ENCODE measurements around the gene S100P. TPM values are rescaled to one million over a fixed set of nuclear protein-coding genes. Genes with fewer than 3 reads are reported as not detected.

The S100P gene
- total and polyA plus RNA-seq, 2 of the 4 experiments (the other 2 are of a cell fraction), result not detected

- no peak overlapping the region for H2BK5ac ChIP-seq (ENCODE audit: low read depth, low read length, poor library complexity, severe bottlenecking)
- H2AFZ ChIP-seq (replicated peaks; ENCODE audit: low read length, poor library complexity), result no peak overlapping the region
- peaks cover 2% of the 10 kb centered on the region; the same call in 1 of the 2 replicates for H3K27me3 ChIP-seq (ENCODE audit: control insufficient read depth, insufficient read depth, low read length)
- intact Hi-C loops (cut with micrococcal nuclease) (no loop called here), dilution Hi-C loops (cut with HindIII; ENCODE audit: low sequenced_read_pairs, unreplicated experiment) (no loop called here), in situ Hi-C loops (cut with MboI; ENCODE audit: low sequenced_read_pairs) (no loop called here)
- WGBS, 2 experiments (ENCODE audit: extremely low coverage in 2 of 2, insufficient read length in 1 of 2), result no CpG with 5 or more reads among the region's 5 CpGs
- peaks cover 13% of the 10 kb centered on the region for H3K9me1 ChIP-seq (ENCODE audit: insufficient read depth, low read length)
- H4K20me1 ChIP-seq (ENCODE audit: insufficient read depth, low read length), result peaks cover 35% of the 10 kb centered on the region
- peaks cover 10% of the 10 kb centered on the region for H3K4me1 ChIP-seq (ENCODE audit: control insufficient read depth, insufficient read depth, low read length)
- H3K18ac ChIP-seq (ENCODE audit: low read depth, low read length), result no peak overlapping the region
- no peak overlapping the region for H2AK5ac ChIP-seq (ENCODE audit: low read depth, low read length)
- H3K36me3 ChIP-seq (ENCODE audit: control insufficient read depth, insufficient read depth, low read length), result peaks cover 13% of the 10 kb centered on the region
- BruUV-seq (replicated peaks), result no TSS peak
- no peak overlapping the region for H3K23ac ChIP-seq (ENCODE audit: low read depth, low read length)
- no peak overlapping the region for H2AK9ac ChIP-seq (replicated peaks; ENCODE audit: low read depth, low read length, poor library complexity)
- H4K8ac ChIP-seq (ENCODE audit: low read depth in 2 of 2, low read length in 2 of 2), result no peak overlapping the region
- H3K79me1 ChIP-seq (ENCODE audit: low read depth in 1 of 2, low read length in 2 of 2), result peaks cover 12 to 40% of the 10 kb centered on the region in 2 experiments
- no peak overlapping the region for H3K9ac ChIP-seq (ENCODE audit: low read depth, low read length)
- H3K4ac ChIP-seq (ENCODE audit: low read depth, low read length), result no peak overlapping the region
- no peak overlapping the region for H2BK20ac ChIP-seq (ENCODE audit: low read depth, low read length)
- H3K14ac ChIP-seq (replicated peaks; ENCODE audit: low read depth, low read length), result no peak overlapping the region
- ATAC-seq (ENCODE audit: low read depth), result no peak
- H3K56ac ChIP-seq (ENCODE audit: extremely low read depth, insufficient read depth, low read length), result no peak overlapping the region
- H3K9me3 ChIP-seq (ENCODE audit: control insufficient read depth, insufficient read depth, low read length), result no peaks in the 10 kb centered on the region
- H3K27ac ChIP-seq (ENCODE audit: insufficient read depth, low read length), result no peak overlapping the region
- CTCF ChIA-PET, result no interaction called here
- TF ChIP-seq CEBPB (IDR thresholded peaks at IDR 0.05; ENCODE audit: low read depth, low read length), result no peak
- TF ChIP-seq USF2 (IDR thresholded peaks at IDR 0.05; ENCODE audit: low read depth, low read length), result 0 out of 2 replicates have a peak, but pooled peaks have one; percentile 21
- no peak overlapping the region for H4K91ac ChIP-seq (ENCODE audit: insufficient read depth, low read depth, low read length)
- no peak overlapping the region for H3K4me2 ChIP-seq (ENCODE audit: low read depth, low read length)
- POLR2A ChIA-PET (ENCODE audit: unreplicated experiment), result no interaction called here
- no peak for DNase-seq
- no peak overlapping the region for H2BK15ac ChIP-seq (ENCODE audit: low read depth, low read length)
- H2BK120ac ChIP-seq (ENCODE audit: low read depth, low read length), result no peak overlapping the region
- H4K5ac ChIP-seq (ENCODE audit: low read depth, low read length), result no peak overlapping the region
- H3K4me3 ChIP-seq (ENCODE audit: insufficient read depth, low read depth, low read length), result no peak overlapping the region
These were observed 48.7 kb upstream of the S100P start for GRCh38 chr4:6644792-6645530.
